H9 (cell line): ENCODE data around the gene HEYL. TPM values are rescaled to one million over a fixed set of nuclear protein-coding genes. Genes with fewer than 3 reads are reported as not detected.

ENCODE experiments used
- DNase-seq: peaks from one replicate; pipeline ENCODE4 v3.0.0-alpha.2; 2017
- H2AFZ ChIP-seq: one replicate; pipeline ENCODE4 v1.6.1; 2013; ENCODE audit warnings: mild to moderate bottlenecking, low read length, control low read depth, moderate library complexity
- H2AK5ac ChIP-seq: 2 replicates; pipeline ENCODE4 v1.6.1; 2013; ENCODE audit warnings: low read length, control low read depth, mixed read lengths; ENCODE audit not compliant: insufficient read length
- H2BK120ac ChIP-seq: one replicate; pipeline ENCODE4 v1.6.1; 2013; ENCODE audit warnings: low read depth, mild to moderate bottlenecking, low read length, control low read depth, inconsistent platforms; ENCODE audit not compliant: poor library complexity, severe bottlenecking
- H2BK12ac ChIP-seq: 2 replicates; pipeline ENCODE4 v1.6.1; 2013; ENCODE audit warnings: low read length, control low read depth, mixed read lengths, low read depth; ENCODE audit not compliant: insufficient read length
- H2BK15ac ChIP-seq: 2 replicates; pipeline ENCODE4 v1.6.1; 2013; ENCODE audit warnings: low read depth, low read length, control low read depth
- H2BK20ac ChIP-seq: one replicate; pipeline ENCODE4 v1.6.1; 2013; ENCODE audit warnings: low read depth, mild to moderate bottlenecking, low read length, control low read depth, inconsistent platforms; ENCODE audit not compliant: poor library complexity, severe bottlenecking
- H2BK5ac ChIP-seq: 2 replicates; pipeline ENCODE4 v1.6.1; 2013; ENCODE audit warnings: low read length, control low read depth, mixed read lengths; ENCODE audit not compliant: insufficient read length
- H3K14ac ChIP-seq: 2 replicates; pipeline ENCODE4 v1.6.1; 2013; ENCODE audit warnings: low read length, control low read depth; ENCODE audit not compliant: insufficient read depth
- H3K18ac ChIP-seq: 2 replicates; pipeline ENCODE4 v1.6.1; 2013; ENCODE audit warnings: low read depth, mild to moderate bottlenecking, mixed read lengths, low read length, control low read depth; ENCODE audit not compliant: insufficient read length
- H3K23ac ChIP-seq: 2 replicates; pipeline ENCODE4 v1.6.1; 2013; ENCODE audit warnings: low read length, control low read depth, mixed read lengths, low read depth; ENCODE audit not compliant: insufficient read length
- H3K23me2 ChIP-seq: 2 replicates; pipeline ENCODE4 v1.6.1; 2013; ENCODE audit warnings: low read depth, mild to moderate bottlenecking, mixed read lengths, low read length, control low read depth; ENCODE audit not compliant: insufficient read length, poor library complexity, severe bottlenecking
- H3K27ac ChIP-seq: 2 replicates; pipeline ENCODE4 v1.5.1; 2013; ENCODE audit warnings: low read length, control low read depth, mixed read lengths, low read depth; ENCODE audit not compliant: insufficient read length
- H3K27me3 ChIP-seq: 2 replicates; pipeline ENCODE4 v1.6.1; 2013; ENCODE audit warnings: low read length, control low read depth, inconsistent platforms; ENCODE audit not compliant: insufficient read depth
- H3K4ac ChIP-seq: 2 replicates; pipeline ENCODE4 v1.6.1; 2013; ENCODE audit warnings: low read depth, mild to moderate bottlenecking, control low read depth, inconsistent platforms, low read length, moderate library complexity
- H3K4me1 ChIP-seq: 2 replicates; pipeline ENCODE4 v1.6.1; 2013; ENCODE audit warnings: low read length, control low read depth, inconsistent platforms; ENCODE audit not compliant: insufficient read depth
- H3K4me2 ChIP-seq: 2 replicates; pipeline ENCODE4 v1.6.1; 2013; ENCODE audit warnings: low read length, control low read depth, mixed read lengths; ENCODE audit not compliant: insufficient read length, insufficient read depth
- H3K56ac ChIP-seq: 2 replicates; pipeline ENCODE4 v1.6.1; 2013; ENCODE audit warnings: low read depth, mild to moderate bottlenecking, mixed read lengths, low read length, control low read depth; ENCODE audit not compliant: insufficient read length
- H3K79me1 ChIP-seq: 2 replicates; pipeline ENCODE4 v1.6.1; 2013; ENCODE audit warnings: low read depth, mild to moderate bottlenecking, moderate library complexity, low read length, control low read depth, inconsistent platforms; ENCODE audit not compliant: insufficient read depth, poor library complexity, severe bottlenecking
- H3K79me2 ChIP-seq: 2 replicates; pipeline ENCODE4 v1.6.1; 2013; ENCODE audit warnings: low read length, control low read depth, inconsistent platforms; ENCODE audit not compliant: insufficient read depth
- H3K9ac ChIP-seq: 2 replicates; pipeline ENCODE4 v1.6.1; 2013; ENCODE audit warnings: low read length, control low read depth, mixed read lengths; ENCODE audit not compliant: insufficient read length; ENCODE audit errors: extremely low read depth
- H3K9me3 ChIP-seq: one replicate; pipeline ENCODE4 v1.6.1; 2013; ENCODE audit warnings: low read depth, low read length, inconsistent platforms; ENCODE audit not compliant: control insufficient read depth
- H3T11ph ChIP-seq: one replicate; pipeline ENCODE4 v1.6.1; 2013; ENCODE audit warnings: mild to moderate bottlenecking, low read length, control low read depth, inconsistent platforms
- H4K20me1 ChIP-seq: one replicate; pipeline ENCODE4 v1.6.1; 2013; ENCODE audit not compliant: control insufficient read depth, insufficient read length, insufficient read depth
- H4K5ac ChIP-seq: 2 replicates; pipeline ENCODE4 v1.6.1; 2013; ENCODE audit warnings: low read depth, mild to moderate bottlenecking, mixed read lengths, low read length, control low read depth; ENCODE audit not compliant: insufficient read length
- H4K8ac ChIP-seq: replicated peaks from 2 replicates; pipeline ENCODE4 v1.6.1; 2013; ENCODE audit warnings: low read length, control low read depth, mixed read lengths, low read depth; ENCODE audit not compliant: insufficient read length
- H4K91ac ChIP-seq: 2 replicates; pipeline ENCODE4 v1.6.1; 2013; ENCODE audit warnings: low read depth, mild to moderate bottlenecking, moderate library complexity, mixed read lengths, low read length, control low read depth; ENCODE audit not compliant: insufficient read length
- H3K27ac Mint-ChIP-seq, 3 experiments: 2 replicates in 2 of 3; 3 replicates in 1 of 3; pipeline ENCODE4 v1.8.0; 2020 to 2021; ENCODE audit warnings: mixed read lengths in 3 of 3, mild to moderate bottlenecking in 1 of 3, moderate library complexity in 1 of 3
- H3K27me3 Mint-ChIP-seq: 2 replicates; pipeline ENCODE4 v1.8.0; 2021; ENCODE audit warnings: low read depth, mild to moderate bottlenecking, moderate library complexity, mixed read lengths
- H3K36me3 Mint-ChIP-seq, 3 experiments: 2 replicates in 2 of 3; 3 replicates in 1 of 3; pipeline ENCODE4 v1.8.0; 2020 to 2021; ENCODE audit warnings: low read depth in 3 of 3, mixed read lengths in 3 of 3; ENCODE audit not compliant: insufficient read depth in 1 of 3
- H3K4me1 Mint-ChIP-seq, 2 experiments: 2 replicates each; pipeline ENCODE4 v1.8.0; 2020; ENCODE audit warnings: mixed read lengths in 2 of 2
- H3K4me3 Mint-ChIP-seq, 2 experiments: 2 replicates in 1 of 2; 3 replicates in 1 of 2; pipeline ENCODE4 v1.8.0; 2020 to 2021; ENCODE audit warnings: mild to moderate bottlenecking in 2 of 2, mixed read lengths in 2 of 2, moderate library complexity in 1 of 2
- H3K9me3 Mint-ChIP-seq, 2 experiments: 2 replicates in 1 of 2; 3 replicates in 1 of 2; pipeline ENCODE4 v1.8.0; 2020; ENCODE audit warnings: mild to moderate bottlenecking in 2 of 2, mixed read lengths in 2 of 2, moderate library complexity in 1 of 2
- CTCF ChIP-seq: fragments of 200-600 bp; sonication (generic); conservative IDR thresholded peaks from 3 replicates; pipeline ENCODE4 v1.8.0; 2021; ENCODE audit warnings: antibody characterized with exemption, mild to moderate bottlenecking
- WGBS: extraction: QIAGEN DNeasy Blood & Tissue Kit; methylation state at CpG from one replicate; pipeline ENCODE4 v1.1.7; 2013; ENCODE audit warnings: missing lambda C conversion rate, low lambda C conversion rate, mixed read lengths; ENCODE audit not compliant: insufficient read length; ENCODE audit errors: extremely low coverage; 5-methylcytosine and 5-hydroxymethylcytosine counted together
- total RNA-seq: library from RNA; stranded (reverse); gene quantifications from 2 replicates; pipeline ENCODE4 v1.2.1, GENCODE V29; 2021

The HEYL gene
- total RNA-seq, 1 experiment from 2014 or later = 1.9 TPM

GRCh38 chr1:39668111-39668510 is 28.7 kb upstream of the HEYL start:
- Mint-ChIP-seq H3K4me1 (peaks cover 0 to 9% of the 10 kb centered on the region in 2 experiments; a peak in 2 of 4 replicates), H3K27ac (no peak overlapping the region), H3K4me3 (no peak overlapping the region), H3K36me3 (no peaks in the 10 kb centered on the region; a peak in 2 of 7 replicates), H3K27me3 (peaks cover 98% of the 10 kb centered on the region), H3K9me3 (no peaks in the 10 kb centered on the region)
- Histone ChIP-seq H2BK15ac (no peak overlapping the region), H3K18ac (no peak overlapping the region), H2BK12ac (no peak overlapping the region), H3K23ac (no peak overlapping the region), H3K9ac (no peak overlapping the region), H3K14ac (no peak overlapping the region), H2AFZ (no peak overlapping the region), H3K9me3 (no peaks in the 10 kb centered on the region), H3K79me2 (no peaks in the 10 kb centered on the region), H3K27me3 (peaks cover 57% of the 10 kb centered on the region), H3K27ac (no peak overlapping the region), H3K4me1 (no peaks in the 10 kb centered on the region), H2AK5ac (no peak overlapping the region), H2BK20ac (no peak overlapping the region), H2BK5ac (no peak overlapping the region), H3K79me1 (no peaks in the 10 kb centered on the region), H4K20me1 (no peaks in the 10 kb centered on the region), H3K4me2 (no peak overlapping the region), H3K56ac (no peak overlapping the region), H3K23me2 (peaks cover 7% of the 10 kb centered on the region), H3T11ph (no peak overlapping the region), H4K5ac (no peak overlapping the region), H2BK120ac (no peak overlapping the region), H4K8ac (no peak overlapping the region), H3K4ac (no peak overlapping the region), H4K91ac (no peak overlapping the region)
- no peak for TF ChIP-seq CTCF
- no peak for DNase-seq
- no CpG with 5 or more reads among the region's 3 CpGs for WGBS
